Ishikawa (cell line): ENCODE data around the gene CACNA1D.

Experiments used
- CEBPB ChIP-seq: IDR thresholded peaks from 2 replicates; pipeline ENCODE4 v1.6.1; 2012
- CREB1 ChIP-seq: IDR thresholded peaks from 2 replicates; pipeline ENCODE4 v1.6.1; 2012; ENCODE audit warnings: low read depth
- EGR1 ChIP-seq: IDR thresholded peaks from 2 replicates; pipeline ENCODE4 v1.6.1; 2012
- EP300 ChIP-seq: IDR thresholded peaks from 2 replicates; pipeline ENCODE4 v1.6.1; 2012; ENCODE audit warnings: borderline replicate concordance
- FOXM1 ChIP-seq: IDR thresholded peaks from 2 replicates; pipeline ENCODE4 v1.6.1; 2012; ENCODE audit warnings: low read depth, borderline replicate concordance
- NFIC ChIP-seq: IDR thresholded peaks from 2 replicates; pipeline ENCODE4 v1.6.1; 2012
- RAD21 ChIP-seq: IDR thresholded peaks from 2 replicates; pipeline ENCODE4 v1.6.1; 2012; ENCODE audit warnings: low read depth
- TAF1 ChIP-seq: IDR thresholded peaks from 2 replicates; pipeline ENCODE4 v1.6.1; 2012; ENCODE audit warnings: low read depth, mild to moderate bottlenecking
- TCF12 ChIP-seq: IDR thresholded peaks from 2 replicates; pipeline ENCODE4 v1.6.1; 2012; ENCODE audit warnings: low read depth
- TEAD4 ChIP-seq: IDR thresholded peaks from 2 replicates; pipeline ENCODE4 v1.6.1; 2012
- YY1 ChIP-seq: IDR thresholded peaks from 2 replicates; pipeline ENCODE4 v1.6.1; 2012; ENCODE audit warnings: low read depth
- ZBTB7A ChIP-seq: IDR thresholded peaks from 2 replicates; pipeline ENCODE4 v1.6.1; 2012; ENCODE audit warnings: low read depth
- TF ChIP-seq, protein P1 (sequence below): IDR thresholded peaks from 2 replicates; pipeline ENCODE4 v1.6.1; 2012
- TF ChIP-seq, protein P2 (sequence below): IDR thresholded peaks from 2 replicates; pipeline ENCODE4 v1.6.1; 2012; ENCODE audit warnings: low read depth, mild to moderate bottlenecking
- TF ChIP-seq, protein P3 (sequence below): IDR thresholded peaks from 2 replicates; pipeline ENCODE4 v1.6.1; 2012

The CACNA1D gene

DNA sequence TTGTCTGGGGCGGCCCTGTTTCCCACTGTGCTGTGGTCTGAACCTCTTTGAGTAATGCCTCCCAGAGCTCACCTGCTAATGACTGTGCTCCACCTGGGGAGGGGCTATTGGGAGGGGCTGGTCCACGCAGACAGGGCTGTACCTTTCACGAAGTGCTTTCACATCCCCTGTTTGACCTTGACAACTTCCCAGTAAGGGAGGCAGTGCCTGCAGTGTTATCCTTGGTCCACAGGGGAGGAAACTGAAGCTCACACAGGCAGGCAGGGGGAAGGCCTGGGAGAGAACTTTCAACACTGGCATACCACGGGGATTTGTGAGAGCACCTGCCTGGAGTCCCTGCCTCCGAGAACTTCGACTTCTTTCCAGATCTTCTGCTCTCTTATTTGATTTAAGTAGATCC, 91.2 kb downstream of the CACNA1D start:
- no peak for TF ChIP-seq RAD21

DNA sequence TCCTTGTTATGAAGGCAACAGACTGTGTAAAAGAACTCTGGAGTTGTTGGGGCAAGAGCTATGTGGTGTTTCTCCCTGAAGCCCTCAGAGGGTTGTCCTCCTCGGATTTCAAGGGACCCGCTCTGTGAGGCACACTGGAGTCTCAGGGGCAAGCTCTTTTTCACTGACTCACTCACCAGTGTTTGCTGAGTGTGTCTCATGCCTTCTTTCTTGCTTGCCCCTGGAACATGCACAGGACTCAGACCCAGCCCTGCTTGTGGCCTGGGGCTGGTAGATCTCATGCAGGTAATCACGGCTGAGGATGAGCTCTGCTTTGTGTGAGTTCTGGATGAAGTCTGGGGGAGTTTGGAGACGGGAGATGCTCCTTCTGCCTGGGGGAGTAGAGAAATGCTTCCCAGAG, 93.7 kb downstream of the CACNA1D start:
- TF ChIP-seq CREB1: no peak
- TF ChIP-seq TEAD4: no peak
- TF ChIP-seq TCF12: no peak
- no peak for TF ChIP-seq YY1
- TF ChIP-seq EP300: no peak
- TF ChIP-seq CEBPB: no peak
- TF ChIP-seq, protein P1, sequence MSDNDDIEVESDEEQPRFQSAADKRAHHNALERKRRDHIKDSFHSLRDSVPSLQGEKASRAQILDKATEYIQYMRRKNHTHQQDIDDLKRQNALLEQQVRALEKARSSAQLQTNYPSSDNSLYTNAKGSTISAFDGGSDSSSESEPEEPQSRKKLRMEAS: no peak

DNA sequence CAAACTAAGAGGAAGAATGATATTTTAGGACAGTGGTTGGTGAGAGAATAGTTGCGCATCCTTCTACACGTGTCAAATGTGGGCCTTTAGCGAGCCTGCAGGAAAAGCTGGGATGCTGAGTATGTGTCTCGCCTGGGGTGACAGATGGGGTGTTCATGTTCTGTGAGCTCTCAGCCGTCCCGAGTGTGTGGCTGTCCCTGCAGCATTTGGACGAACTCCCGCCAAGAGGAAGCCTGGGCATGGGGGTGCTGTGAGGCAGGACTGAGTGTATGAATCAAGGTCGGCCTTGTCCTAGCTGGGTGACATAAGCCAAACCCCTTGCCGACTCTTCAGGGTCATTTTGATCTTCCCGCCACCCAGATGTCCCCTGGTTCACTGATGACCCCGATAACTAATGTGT, 94.8 kb downstream of the CACNA1D start:
- TF ChIP-seq, protein P2, sequence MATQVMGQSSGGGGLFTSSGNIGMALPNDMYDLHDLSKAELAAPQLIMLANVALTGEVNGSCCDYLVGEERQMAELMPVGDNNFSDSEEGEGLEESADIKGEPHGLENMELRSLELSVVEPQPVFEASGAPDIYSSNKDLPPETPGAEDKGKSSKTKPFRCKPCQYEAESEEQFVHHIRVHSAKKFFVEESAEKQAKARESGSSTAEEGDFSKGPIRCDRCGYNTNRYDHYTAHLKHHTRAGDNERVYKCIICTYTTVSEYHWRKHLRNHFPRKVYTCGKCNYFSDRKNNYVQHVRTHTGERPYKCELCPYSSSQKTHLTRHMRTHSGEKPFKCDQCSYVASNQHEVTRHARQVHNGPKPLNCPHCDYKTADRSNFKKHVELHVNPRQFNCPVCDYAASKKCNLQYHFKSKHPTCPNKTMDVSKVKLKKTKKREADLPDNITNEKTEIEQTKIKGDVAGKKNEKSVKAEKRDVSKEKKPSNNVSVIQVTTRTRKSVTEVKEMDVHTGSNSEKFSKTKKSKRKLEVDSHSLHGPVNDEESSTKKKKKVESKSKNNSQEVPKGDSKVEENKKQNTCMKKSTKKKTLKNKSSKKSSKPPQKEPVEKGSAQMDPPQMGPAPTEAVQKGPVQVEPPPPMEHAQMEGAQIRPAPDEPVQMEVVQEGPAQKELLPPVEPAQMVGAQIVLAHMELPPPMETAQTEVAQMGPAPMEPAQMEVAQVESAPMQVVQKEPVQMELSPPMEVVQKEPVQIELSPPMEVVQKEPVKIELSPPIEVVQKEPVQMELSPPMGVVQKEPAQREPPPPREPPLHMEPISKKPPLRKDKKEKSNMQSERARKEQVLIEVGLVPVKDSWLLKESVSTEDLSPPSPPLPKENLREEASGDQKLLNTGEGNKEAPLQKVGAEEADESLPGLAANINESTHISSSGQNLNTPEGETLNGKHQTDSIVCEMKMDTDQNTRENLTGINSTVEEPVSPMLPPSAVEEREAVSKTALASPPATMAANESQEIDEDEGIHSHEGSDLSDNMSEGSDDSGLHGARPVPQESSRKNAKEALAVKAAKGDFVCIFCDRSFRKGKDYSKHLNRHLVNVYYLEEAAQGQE: no peak

DNA sequence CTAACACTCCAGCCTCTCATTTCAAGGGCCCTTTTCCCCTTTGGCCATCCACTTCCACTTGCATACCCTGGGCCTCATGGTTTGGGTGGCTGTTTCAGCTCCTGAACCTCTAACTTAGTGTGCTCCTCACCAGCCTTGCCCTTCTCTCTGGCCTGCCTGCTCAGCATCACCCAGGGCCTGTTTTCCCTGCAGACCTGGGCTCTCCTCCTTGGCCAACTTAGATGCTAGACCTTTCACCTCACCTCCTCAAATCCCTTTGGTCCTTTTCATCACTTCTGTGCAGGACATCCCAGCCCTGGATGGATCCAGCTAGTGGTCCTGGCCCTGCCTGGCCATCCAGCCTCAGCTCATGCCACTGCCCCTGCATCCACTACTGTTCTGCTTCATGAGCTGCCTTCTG, 95.4 kb downstream of the CACNA1D start:
- TF ChIP-seq RAD21: no peak

DNA sequence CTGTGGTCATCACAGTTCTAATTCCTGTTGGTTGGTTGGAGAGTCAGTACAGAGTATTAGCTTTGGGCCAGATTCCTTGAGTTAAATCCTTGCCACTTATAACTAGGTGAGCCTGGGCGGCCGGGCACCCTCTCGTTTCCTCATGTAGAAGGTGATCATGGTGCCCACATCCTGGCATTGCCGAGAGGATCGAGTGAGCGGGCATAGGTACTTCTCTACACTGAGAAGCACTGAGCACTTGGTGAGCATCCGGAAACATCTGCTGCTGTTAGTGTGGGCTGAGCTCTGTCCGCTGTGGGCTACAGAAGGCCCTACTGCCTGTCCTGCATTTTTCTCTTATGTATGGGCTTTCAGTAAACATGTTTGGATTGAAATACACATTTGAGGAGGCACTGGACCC, 96.2 kb downstream of the CACNA1D start:
- TF ChIP-seq EP300: no peak
- no peak for TF ChIP-seq TEAD4
- TF ChIP-seq, protein P2: no peak
- no peak for TF ChIP-seq FOXM1
- TF ChIP-seq EGR1: no peak
- no peak for TF ChIP-seq CREB1
- TF ChIP-seq, protein P3, sequence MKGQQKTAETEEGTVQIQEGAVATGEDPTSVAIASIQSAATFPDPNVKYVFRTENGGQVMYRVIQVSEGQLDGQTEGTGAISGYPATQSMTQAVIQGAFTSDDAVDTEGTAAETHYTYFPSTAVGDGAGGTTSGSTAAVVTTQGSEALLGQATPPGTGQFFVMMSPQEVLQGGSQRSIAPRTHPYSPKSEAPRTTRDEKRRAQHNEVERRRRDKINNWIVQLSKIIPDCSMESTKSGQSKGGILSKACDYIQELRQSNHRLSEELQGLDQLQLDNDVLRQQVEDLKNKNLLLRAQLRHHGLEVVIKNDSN: no peak
- TF ChIP-seq ZBTB7A: no peak
- no peak for TF ChIP-seq YY1
- no peak for TF ChIP-seq NFIC
- no peak for TF ChIP-seq TCF12
- no peak for TF ChIP-seq TAF1
- TF ChIP-seq, protein P1: no peak
- no peak for TF ChIP-seq RAD21
- no peak for TF ChIP-seq CEBPB

DNA sequence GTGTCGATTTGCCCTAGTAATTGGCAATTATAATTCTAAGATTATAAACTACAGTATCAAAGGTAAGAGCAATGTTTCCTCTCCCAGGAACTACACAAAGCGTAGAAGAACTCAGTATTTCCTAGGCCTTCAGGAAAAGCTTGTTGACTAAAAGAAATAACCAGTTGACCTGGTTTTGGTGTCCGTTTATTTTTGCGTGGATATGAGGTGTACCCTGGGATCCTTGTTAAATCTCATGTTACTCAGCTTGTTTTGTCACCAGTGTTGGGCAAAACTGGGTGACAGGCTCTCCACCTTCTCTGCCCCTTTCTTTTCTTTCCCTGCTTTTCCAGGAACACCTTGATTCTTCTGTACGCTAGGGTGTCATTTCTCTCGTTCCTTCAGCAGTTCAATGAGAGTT, 97.2 kb downstream of the CACNA1D start:
- TF ChIP-seq NFIC (no peak), TAF1 (no peak), TEAD4 (no peak)
- TF ChIP-seq, protein P1: no peak

DNA sequence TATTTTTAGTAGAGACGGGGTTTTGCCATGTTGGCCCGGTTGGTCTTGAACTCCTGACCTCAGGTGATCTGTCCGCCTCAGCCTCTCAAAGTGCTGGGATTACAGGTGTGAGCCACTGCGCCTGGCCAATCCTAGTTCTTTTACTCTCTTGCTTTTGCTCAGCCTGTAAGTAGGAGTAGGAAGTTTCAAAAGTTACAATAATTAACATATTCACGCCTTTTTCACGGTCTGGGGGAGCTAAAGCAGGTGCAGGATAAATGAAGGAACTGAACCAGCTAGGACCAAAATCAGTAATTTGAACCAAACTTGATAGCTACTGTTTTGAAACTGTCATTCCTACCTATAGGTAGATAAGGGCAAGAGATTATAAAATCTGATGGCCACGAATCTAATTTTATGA, 98.5 kb downstream of the CACNA1D start:
- TF ChIP-seq TEAD4 (no peak), NFIC (no peak), RAD21 (no peak), YY1 (no peak), TCF12 (no peak), CEBPB (no peak), EP300 (no peak), ZBTB7A (no peak), EGR1 (no peak), FOXM1 (no peak), TAF1 (no peak), CREB1 (no peak)
- TF ChIP-seq, protein P2: no peak
- TF ChIP-seq, protein P1: no peak
- TF ChIP-seq, protein P3: no peak
